HEK293T (cell line): Measurements from ENCODE around the gene WFS1.

Experiments
- BHLHE40 ChIP-seq: fragments of 450-650 bp; IDR thresholded peaks from 2 replicates; pipeline ENCODE4 v1.6.1; 2016; ENCODE audit warnings: mild to moderate bottlenecking, moderate library complexity, borderline replicate concordance
- CTBP1 ChIP-seq: fragments of 450-650 bp; IDR thresholded peaks from 2 replicates; pipeline ENCODE4 v1.6.1; 2016; ENCODE audit warnings: borderline replicate concordance
- ELF4 ChIP-seq: fragments of 450-650 bp; IDR thresholded peaks from 2 replicates; pipeline ENCODE4 v1.6.1; 2017; ENCODE audit warnings: antibody characterized with exemption
- FOXA1 ChIP-seq: fragments of 450-650 bp; IDR thresholded peaks from 2 replicates; pipeline ENCODE4 v1.6.1; 2016; ENCODE audit warnings: mild to moderate bottlenecking
- HDGF ChIP-seq: fragments of 450-650 bp; IDR thresholded peaks from 2 replicates; pipeline ENCODE4 v1.6.1; 2017; ENCODE audit warnings: antibody characterized with exemption, borderline replicate concordance
- L3MBTL2 ChIP-seq: fragments of 450-650 bp; conservative IDR thresholded peaks from 2 replicates; pipeline ENCODE4 v1.6.1; 2016; ENCODE audit warnings: mild to moderate bottlenecking
- LEF1 ChIP-seq: fragments of 450-650 bp; IDR thresholded peaks from 2 replicates; pipeline ENCODE4 v1.6.1; 2017; ENCODE audit warnings: mild to moderate bottlenecking, borderline replicate concordance
- NFRKB ChIP-seq: fragments of 450-650 bp; IDR thresholded peaks from 2 replicates; pipeline ENCODE4 v1.6.1; 2016; ENCODE audit warnings: mild to moderate bottlenecking, moderate library complexity
- PKNOX1 ChIP-seq: fragments of 450-650 bp; IDR thresholded peaks from 2 replicates; pipeline ENCODE4 v1.6.1; 2016
- SP1 ChIP-seq: fragments of 450-650 bp; IDR thresholded peaks from 2 replicates; pipeline ENCODE4 v1.6.1; 2017

GRCh38 chr4:6309777-6310176 is 40.1 kb downstream of the WFS1 start:
- TF ChIP-seq PKNOX1 (no peak), LEF1 (no peak), ELF4 (no peak), SP1 (no peak), CTBP1 (no peak), FOXA1 (no peak), NFRKB (no peak), BHLHE40 (no peak), HDGF (no peak), L3MBTL2 (no peak)
